ENCODE measurements around the gene EEF1G. TPM values are rescaled to one million over a fixed set of nuclear protein-coding genes. Genes with fewer than 3 reads are reported as not detected.

The EEF1G gene
- total and polyA plus RNA-seq, 9 of the 15 experiments (the other 6 are each of a cell fraction or from before 2014, with no cell fraction given), result 985 to 2,349 (median 2,035) TPM

DNA sequence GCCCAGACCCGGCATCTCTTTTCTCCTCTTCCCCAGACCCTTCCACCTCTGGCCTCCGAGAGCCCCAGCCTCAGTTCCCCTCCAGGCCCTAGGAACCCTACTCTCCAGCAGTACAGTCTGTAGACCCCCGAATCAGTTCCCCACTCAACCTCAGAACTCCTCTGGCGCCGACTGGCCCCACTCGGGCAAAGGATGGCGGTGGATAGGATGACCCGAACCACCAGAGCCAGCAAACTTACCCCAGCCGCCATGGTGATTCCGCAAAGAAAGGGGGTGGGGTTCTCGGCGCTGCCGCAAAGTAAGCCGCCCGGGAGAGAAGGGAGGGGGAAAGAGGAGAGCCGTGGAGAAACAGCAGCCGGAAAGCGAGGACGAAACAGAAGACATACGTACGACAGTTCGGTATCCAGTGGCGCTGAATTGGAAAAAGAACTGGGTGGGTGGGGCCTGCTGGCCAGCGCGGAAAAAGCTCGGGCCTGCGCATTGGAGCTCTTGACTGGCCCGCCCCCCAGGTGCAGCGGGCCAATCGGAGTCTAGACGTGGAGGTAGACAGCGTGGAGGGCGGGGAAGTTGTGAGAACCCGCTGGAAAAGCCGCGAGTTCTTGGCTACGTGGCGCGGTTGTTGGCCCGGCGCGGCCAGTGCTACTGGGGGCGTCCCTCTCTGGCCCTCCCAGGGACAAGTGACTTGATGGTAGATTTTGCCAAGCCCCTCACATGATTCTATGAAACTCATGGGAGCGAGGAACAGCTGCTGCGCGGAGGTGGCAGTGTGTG, at the start of gene EEF1G (continued):
- no peak for TF ChIP-seq ARID2 (IDR thresholded peaks at IDR 0.05)
- 0 out of 2 replicates have a peak, but pooled peaks have one; percentile 56 for TF ChIP-seq LARP7 (IDR thresholded peaks at IDR 0.05)
- no peak for TF ChIP-seq ETS2 (tag; IDR thresholded peaks at IDR 0.05; ENCODE audit: borderline replicate concordance, poor library complexity, severe bottlenecking)
- peak; percentile 10; the same call in 1 of the 2 replicates for TF ChIP-seq CXXC5 (CRISPR knock-in tag; IDR thresholded peaks at IDR 0.05)
- TF ChIP-seq NR1H2 (CRISPR knock-in tag; IDR thresholded peaks at IDR 0.05), result 0 out of 2 replicates have a peak, but pooled peaks have one; percentile 38
- TF ChIP-seq MEIS2 (IDR thresholded peaks at IDR 0.05; ENCODE audit: partially characterized antibody), result peak; percentile 91
- no peak for TF ChIP-seq MAFF (IDR thresholded peaks at IDR 0.05; ENCODE audit: low read length)
- TF ChIP-seq KLF10 (CRISPR knock-in tag; IDR thresholded peaks at IDR 0.05), result no peak
- TF ChIP-seq ZNF274 (IDR thresholded peaks at IDR 0.05; ENCODE audit: borderline replicate concordance, low read depth, low read length), result no peak
- no peak for TF ChIP-seq RBM22 (IDR thresholded peaks at IDR 0.05; ENCODE audit: low read depth, low read length, poor library complexity, severe bottlenecking)
- TF ChIP-seq TEAD4 (IDR thresholded peaks at IDR 0.05; ENCODE audit: low read length), result no peak; the same call in 1 of the 2 replicates
- no peak for TF ChIP-seq TEAD4 (CRISPR knock-in tag; IDR thresholded peaks at IDR 0.05; ENCODE audit: borderline replicate concordance)
- TF ChIP-seq NR3C1 (CRISPR knock-in tag; IDR thresholded peaks at IDR 0.05), result no peak
- no peak for TF ChIP-seq ZNF124 (CRISPR knock-in tag; IDR thresholded peaks at IDR 0.05)
- TF ChIP-seq, protein P1, sequence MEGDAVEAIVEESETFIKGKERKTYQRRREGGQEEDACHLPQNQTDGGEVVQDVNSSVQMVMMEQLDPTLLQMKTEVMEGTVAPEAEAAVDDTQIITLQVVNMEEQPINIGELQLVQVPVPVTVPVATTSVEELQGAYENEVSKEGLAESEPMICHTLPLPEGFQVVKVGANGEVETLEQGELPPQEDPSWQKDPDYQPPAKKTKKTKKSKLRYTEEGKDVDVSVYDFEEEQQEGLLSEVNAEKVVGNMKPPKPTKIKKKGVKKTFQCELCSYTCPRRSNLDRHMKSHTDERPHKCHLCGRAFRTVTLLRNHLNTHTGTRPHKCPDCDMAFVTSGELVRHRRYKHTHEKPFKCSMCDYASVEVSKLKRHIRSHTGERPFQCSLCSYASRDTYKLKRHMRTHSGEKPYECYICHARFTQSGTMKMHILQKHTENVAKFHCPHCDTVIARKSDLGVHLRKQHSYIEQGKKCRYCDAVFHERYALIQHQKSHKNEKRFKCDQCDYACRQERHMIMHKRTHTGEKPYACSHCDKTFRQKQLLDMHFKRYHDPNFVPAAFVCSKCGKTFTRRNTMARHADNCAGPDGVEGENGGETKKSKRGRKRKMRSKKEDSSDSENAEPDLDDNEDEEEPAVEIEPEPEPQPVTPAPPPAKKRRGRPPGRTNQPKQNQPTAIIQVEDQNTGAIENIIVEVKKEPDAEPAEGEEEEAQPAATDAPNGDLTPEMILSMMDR (IDR thresholded peaks at IDR 0.05 in 2 of 3, conservative IDR thresholded peaks at IDR 0.05 in 1 of 3; ENCODE audit: insufficient read depth in 2 of 3, low read depth in 1 of 3, low read length in 3 of 3), result no peak
- TF ChIP-seq ZNF57 (CRISPR knock-in tag; IDR thresholded peaks at IDR 0.05), result no peak
- TF ChIP-seq, protein P2, sequence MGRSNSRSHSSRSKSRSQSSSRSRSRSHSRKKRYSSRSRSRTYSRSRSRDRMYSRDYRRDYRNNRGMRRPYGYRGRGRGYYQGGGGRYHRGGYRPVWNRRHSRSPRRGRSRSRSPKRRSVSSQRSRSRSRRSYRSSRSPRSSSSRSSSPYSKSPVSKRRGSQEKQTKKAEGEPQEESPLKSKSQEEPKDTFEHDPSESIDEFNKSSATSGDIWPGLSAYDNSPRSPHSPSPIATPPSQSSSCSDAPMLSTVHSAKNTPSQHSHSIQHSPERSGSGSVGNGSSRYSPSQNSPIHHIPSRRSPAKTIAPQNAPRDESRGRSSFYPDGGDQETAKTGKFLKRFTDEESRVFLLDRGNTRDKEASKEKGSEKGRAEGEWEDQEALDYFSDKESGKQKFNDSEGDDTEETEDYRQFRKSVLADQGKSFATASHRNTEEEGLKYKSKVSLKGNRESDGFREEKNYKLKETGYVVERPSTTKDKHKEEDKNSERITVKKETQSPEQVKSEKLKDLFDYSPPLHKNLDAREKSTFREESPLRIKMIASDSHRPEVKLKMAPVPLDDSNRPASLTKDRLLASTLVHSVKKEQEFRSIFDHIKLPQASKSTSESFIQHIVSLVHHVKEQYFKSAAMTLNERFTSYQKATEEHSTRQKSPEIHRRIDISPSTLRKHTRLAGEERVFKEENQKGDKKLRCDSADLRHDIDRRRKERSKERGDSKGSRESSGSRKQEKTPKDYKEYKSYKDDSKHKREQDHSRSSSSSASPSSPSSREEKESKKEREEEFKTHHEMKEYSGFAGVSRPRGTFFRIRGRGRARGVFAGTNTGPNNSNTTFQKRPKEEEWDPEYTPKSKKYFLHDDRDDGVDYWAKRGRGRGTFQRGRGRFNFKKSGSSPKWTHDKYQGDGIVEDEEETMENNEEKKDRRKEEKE (IDR thresholded peaks at IDR 0.05; ENCODE audit: borderline replicate concordance in 1 of 2, control insufficient read depth in 1 of 2, low read depth in 2 of 2, low read length in 1 of 2), result no peak
- peak; percentile 88 for TF ChIP-seq POLR2H (tag; IDR thresholded peaks at IDR 0.05; ENCODE audit: low read depth)
- TF ChIP-seq, protein P3, sequence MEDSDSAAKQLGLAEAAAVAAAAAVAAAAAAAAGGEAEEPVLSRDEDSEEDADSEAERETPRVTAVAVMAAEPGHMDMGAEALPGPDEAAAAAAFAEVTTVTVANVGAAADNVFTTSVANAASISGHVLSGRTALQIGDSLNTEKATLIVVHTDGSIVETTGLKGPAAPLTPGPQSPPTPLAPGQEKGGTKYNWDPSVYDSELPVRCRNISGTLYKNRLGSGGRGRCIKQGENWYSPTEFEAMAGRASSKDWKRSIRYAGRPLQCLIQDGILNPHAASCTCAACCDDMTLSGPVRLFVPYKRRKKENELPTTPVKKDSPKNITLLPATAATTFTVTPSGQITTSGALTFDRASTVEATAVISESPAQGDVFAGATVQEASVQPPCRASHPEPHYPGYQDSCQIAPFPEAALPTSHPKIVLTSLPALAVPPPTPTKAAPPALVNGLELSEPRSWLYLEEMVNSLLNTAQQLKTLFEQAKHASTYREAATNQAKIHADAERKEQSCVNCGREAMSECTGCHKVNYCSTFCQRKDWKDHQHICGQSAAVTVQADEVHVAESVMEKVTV (CRISPR knock-in tag; IDR thresholded peaks at IDR 0.05), result no peak
- TF ChIP-seq SRF (CRISPR knock-in tag; IDR thresholded peaks at IDR 0.05), result peak in 1 of 2 experiments; percentile 59; a peak in 2 of 4 replicates
- no peak for TF ChIP-seq ZNF699 (CRISPR knock-in tag; IDR thresholded peaks at IDR 0.05; ENCODE audit: insufficient replicate concordance)
- no peak for TF ChIP-seq HNRNPL (IDR thresholded peaks at IDR 0.05; ENCODE audit: low read depth, low read length)

Measured in K562 (cell line).